HCT116 (cell line): ENCODE results near the gene CSTPP1. TPM values are rescaled to one million over a fixed set of nuclear protein-coding genes. Genes with fewer than 3 reads are reported as not detected.

Source experiments
- ATAC-seq: fragments of 200-7000 bp; cut with Tn5 transposase; 2 replicates; pipeline ENCODE4 v1.9.1; 2020; ENCODE audit warnings: mild to moderate bottlenecking, moderate library complexity
- BruUV-seq: library from RNA; stranded (reverse); fragments of 400-500 nt; replicated peaks from 2 replicates; lab custom pipeline; 2021; lab: Mats Ljungman, UMichigan
- CTCF ChIA-PET: fragments of 300-600 bp; sonication (Branson Sonifier 250); formaldehyde crosslinking; loops from one replicate; lab custom pipeline; 2021; ENCODE audit warnings: antibody characterized with exemption; lab: Charles Lee
- POLR2A ChIA-PET: fragments of 300-600, 350-600 bp; sonication (Branson Sonifier 250); formaldehyde crosslinking; loops from one replicate; lab custom pipeline; 2021; ENCODE audit warnings: antibody characterized with exemption; lab: Charles Lee
- RAD21 ChIA-PET, 2 experiments: fragments of 300-600 bp; sonication (Branson Sonifier 250); formaldehyde crosslinking; loops; one replicate each; lab custom pipeline; 2023; ENCODE audit warnings: low total read pairs in 2 of 2; ENCODE audit not compliant: uncharacterized antibody in 2 of 2, unreplicated experiment in 2 of 2, low non-redundant PET in 1 of 2; lab: Charles Lee
- DNase-seq: peaks from one replicate; pipeline ENCODE4 v3.0.0-alpha.2; 2010; ENCODE audit warnings: low read depth, low spot score
- H2AFZ ChIP-seq: fragments of 200-600 bp; shearing (Covaris generic), sonication (generic); 2 replicates; pipeline ENCODE4 v1.6.1; 2017; ENCODE audit warnings: low read depth, mixed run types, mixed read lengths, antibody characterized with exemption, low read length; ENCODE audit not compliant: poor library complexity, severe bottlenecking
- H3K27ac ChIP-seq: 2 replicates; pipeline ENCODE4 v1.5.1; 2012; ENCODE audit warnings: low read depth, low read length
- H3K27me3 ChIP-seq: fragments of 200-600 bp; sonication (generic); 2 replicates; pipeline ENCODE4 v1.6.1; 2016; ENCODE audit warnings: mixed run types, low read length, mixed read lengths; ENCODE audit not compliant: insufficient read depth
- H3K36me3 ChIP-seq, 2 experiments: fragments of 200-500 bp in 1 of 2; fragments of 200-600 bp in 1 of 2; sonication (Bioruptor generic) in 1 of 2; sonication (generic) in 1 of 2; 2 replicates each; pipeline versions ENCODE4 v1.5.1 to v1.6.1; 2014 to 2016; ENCODE audit warnings: low read length in 2 of 2, inconsistent platforms in 1 of 2, mixed read lengths in 1 of 2, mixed run types in 1 of 2; ENCODE audit not compliant: insufficient read depth in 2 of 2, control insufficient read depth in 1 of 2
- H3K4me1 ChIP-seq, 2 experiments: fragments of 200-600 bp in 1 of 2; sonication (generic) in 1 of 2; 2 replicates each; pipeline versions ENCODE4 v1.5.1 to v1.6.1; 2012 to 2017; ENCODE audit warnings: low read length in 2 of 2, inconsistent platforms in 1 of 2, mild to moderate bottlenecking in 1 of 2, mixed read lengths in 1 of 2, mixed run types in 1 of 2, moderate library complexity in 1 of 2; ENCODE audit not compliant: insufficient read depth in 2 of 2, control insufficient read depth in 1 of 2
- H3K4me2 ChIP-seq: fragments of 200-600 bp; sonication (generic); 2 replicates; pipeline ENCODE4 v1.6.1; 2017; ENCODE audit warnings: mixed run types, low read length, mixed read lengths
- H3K4me3 ChIP-seq, 2 experiments: fragments of 200-600 bp in 1 of 2; sonication (generic) in 1 of 2; replicated peaks in 1 of 2; 2 replicates each; pipeline ENCODE4 v1.5.1; 2011 to 2016; ENCODE audit warnings: low read length in 2 of 2, control low read depth in 1 of 2, low read depth in 1 of 2, mild to moderate bottlenecking in 1 of 2, mixed read lengths in 1 of 2, mixed run types in 1 of 2
- H3K79me2 ChIP-seq: fragments of 200-600 bp; sonication (generic); 2 replicates; pipeline ENCODE4 v1.6.1; 2017; ENCODE audit warnings: mild to moderate bottlenecking, mixed run types, low read length, moderate library complexity, mixed read lengths; ENCODE audit not compliant: insufficient read depth
- H3K9ac ChIP-seq: fragments of 200-600 bp; sonication (generic); 2 replicates; pipeline ENCODE4 v1.6.1; 2016; ENCODE audit warnings: low read length, mixed read lengths
- H3K9me2 ChIP-seq: fragments of 200-600 bp; sonication (generic), shearing (Covaris generic); 2 replicates; pipeline ENCODE4 v1.6.1; 2017; ENCODE audit warnings: mixed run types, mild to moderate bottlenecking, moderate library complexity; ENCODE audit not compliant: insufficient read depth
- H3K9me3 ChIP-seq, 2 experiments: fragments of 200-500 bp in 1 of 2; fragments of 200-600 bp in 1 of 2; sonication (Bioruptor generic) in 1 of 2; sonication (generic) in 1 of 2; 2 replicates each; pipeline ENCODE4 v1.6.1; 2014 to 2017; ENCODE audit warnings: low read length in 2 of 2, mixed read lengths in 2 of 2, inconsistent platforms in 1 of 2, low read depth in 1 of 2, mild to moderate bottlenecking in 1 of 2, mixed run types in 1 of 2, moderate library complexity in 1 of 2; ENCODE audit not compliant: control insufficient read depth in 1 of 2, insufficient read depth in 1 of 2
- H4K20me1 ChIP-seq: fragments of 200-600 bp; sonication (generic), shearing (Covaris generic); 2 replicates; pipeline ENCODE4 v1.6.1; 2017; ENCODE audit warnings: mixed run types, mild to moderate bottlenecking, moderate library complexity; ENCODE audit not compliant: insufficient read depth
- CBX3 ChIP-seq: IDR thresholded peaks from 2 replicates; pipeline ENCODE4 v1.6.1; 2012; ENCODE audit warnings: low read depth
- EZH2 ChIP-seq: fragments of 200-600 bp; sonication (generic); IDR thresholded peaks from 2 replicates; pipeline ENCODE4 v1.6.1; 2017; ENCODE audit warnings: antibody characterized with exemption, mixed run types
- EZH2phosphoT487 ChIP-seq: fragments of 200-600 bp; IDR thresholded peaks from 2 replicates; pipeline ENCODE4 v1.6.1; 2018; ENCODE audit warnings: antibody characterized with exemption, borderline replicate concordance
- FOSL1 ChIP-seq: IDR thresholded peaks from 2 replicates; pipeline ENCODE4 v1.6.1; 2012; ENCODE audit warnings: low read depth
- POLR2A ChIP-seq: IDR thresholded peaks from 2 replicates; pipeline ENCODE4 v1.7.0; 2011; ENCODE audit warnings: borderline replicate concordance; ENCODE audit not compliant: insufficient read depth, insufficient read length; ENCODE audit errors: extremely low read depth
- POLR2AphosphoS5 ChIP-seq: IDR thresholded peaks from 2 replicates; pipeline ENCODE4 v1.6.1; 2011; ENCODE audit warnings: mild to moderate bottlenecking, low read depth, low read length, moderate library complexity
- RAD21 ChIP-seq: IDR thresholded peaks from 2 replicates; pipeline ENCODE4 v1.6.1; 2012; ENCODE audit warnings: low read depth, mild to moderate bottlenecking
- SP1 ChIP-seq: IDR thresholded peaks from 2 replicates; pipeline ENCODE4 v1.6.1; 2012; ENCODE audit warnings: low read depth
- YY1 ChIP-seq: IDR thresholded peaks from 2 replicates; pipeline ENCODE4 v1.6.1; 2011; ENCODE audit warnings: low read length, low read depth, moderate library complexity, mild to moderate bottlenecking; ENCODE audit not compliant: insufficient replicate concordance; ENCODE audit errors: extremely low read depth
- intact Hi-C: fragments of 100-400 bp; cut with micrococcal nuclease; formaldehyde crosslinking; loops from 2 replicates; pipeline ENCODE4 v1.10.0; 2022
- total RNA-seq: library from RNA; stranded (reverse); gene quantifications from one replicate; pipeline ENCODE4 v1.2.1, GENCODE V29; 2021; ENCODE audit not compliant: unreplicated experiment
- TF ChIP-seq, protein P1 (sequence below): IDR thresholded peaks from 2 replicates; pipeline ENCODE4 v1.6.1; 2012
- TF ChIP-seq, protein P2 (sequence below), 3 experiments: fragments of 200-600 bp in 1 of 3; sonication (generic) in 1 of 3; IDR thresholded peaks in 2 of 3; conservative IDR thresholded peaks in 1 of 3; 2 replicates each; pipeline ENCODE4 v1.5.1; 2012 to 2017; ENCODE audit warnings: low read depth in 2 of 3, low read length in 2 of 3, antibody characterized with exemption in 1 of 3, borderline replicate concordance in 1 of 3, control low read depth in 1 of 3, mild to moderate bottlenecking in 1 of 3, mixed read lengths in 1 of 3, mixed run types in 1 of 3, moderate library complexity in 1 of 3; ENCODE audit not compliant: insufficient read depth in 1 of 3
- TF ChIP-seq, protein P3 (sequence below): IDR thresholded peaks from 2 replicates; pipeline ENCODE4 v1.6.1; 2012; ENCODE audit warnings: low read depth

Gene CSTPP1
- total RNA-seq, 1 experiment from 2014 or later = 24.7 TPM

DNA sequence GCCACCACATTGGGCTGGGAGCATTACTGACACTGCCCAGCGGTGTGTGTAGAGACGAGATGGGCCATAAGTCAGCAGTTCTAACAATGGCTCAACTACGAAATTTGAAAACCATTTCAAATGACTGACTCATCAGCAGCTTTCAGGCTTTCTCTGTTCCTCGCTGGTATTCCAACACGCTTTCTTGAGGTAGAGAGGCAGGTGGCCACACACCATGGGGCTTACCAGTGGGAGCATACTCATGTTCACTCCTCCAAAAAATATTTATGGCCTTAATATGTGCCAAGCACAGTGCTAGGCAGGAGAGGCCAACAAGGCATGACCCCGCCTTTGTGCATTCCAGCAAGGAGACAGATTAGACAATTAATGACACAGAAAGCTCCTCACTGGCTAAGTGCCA is 219.8 kb downstream of the CSTPP1 start:
- Histone ChIP-seq H3K9me2 (no peaks in the 10 kb centered on the region), H3K9ac (no peak overlapping the region), H3K27ac (no peak overlapping the region), H3K4me2 (no peak overlapping the region), H3K9me3 (no peaks in the 10 kb centered on the region), H3K36me3 (no peaks in the 10 kb centered on the region), H3K4me3 (no peak overlapping the region), H2AFZ (no peak overlapping the region), H4K20me1 (no peaks in the 10 kb centered on the region), H3K27me3 (no peaks in the 10 kb centered on the region), H3K79me2 (no peaks in the 10 kb centered on the region), H3K4me1 (no peaks in the 10 kb centered on the region)
- ChIA-PET CTCF (no interaction called here), POLR2A (no interaction called here), RAD21 (no interaction called here)
- TF ChIP-seq, protein P1, sequence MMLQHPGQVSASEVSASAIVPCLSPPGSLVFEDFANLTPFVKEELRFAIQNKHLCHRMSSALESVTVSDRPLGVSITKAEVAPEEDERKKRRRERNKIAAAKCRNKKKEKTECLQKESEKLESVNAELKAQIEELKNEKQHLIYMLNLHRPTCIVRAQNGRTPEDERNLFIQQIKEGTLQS = no peak
- TF ChIP-seq POLR2AphosphoS5 (no peak), POLR2A (no peak), YY1 (no peak), CBX3 (no peak), RAD21 (no peak), EZH2phosphoT487 (no peak), SP1 (no peak), EZH2 (no peak), FOSL1 (no peak)
- TF ChIP-seq, protein P2, sequence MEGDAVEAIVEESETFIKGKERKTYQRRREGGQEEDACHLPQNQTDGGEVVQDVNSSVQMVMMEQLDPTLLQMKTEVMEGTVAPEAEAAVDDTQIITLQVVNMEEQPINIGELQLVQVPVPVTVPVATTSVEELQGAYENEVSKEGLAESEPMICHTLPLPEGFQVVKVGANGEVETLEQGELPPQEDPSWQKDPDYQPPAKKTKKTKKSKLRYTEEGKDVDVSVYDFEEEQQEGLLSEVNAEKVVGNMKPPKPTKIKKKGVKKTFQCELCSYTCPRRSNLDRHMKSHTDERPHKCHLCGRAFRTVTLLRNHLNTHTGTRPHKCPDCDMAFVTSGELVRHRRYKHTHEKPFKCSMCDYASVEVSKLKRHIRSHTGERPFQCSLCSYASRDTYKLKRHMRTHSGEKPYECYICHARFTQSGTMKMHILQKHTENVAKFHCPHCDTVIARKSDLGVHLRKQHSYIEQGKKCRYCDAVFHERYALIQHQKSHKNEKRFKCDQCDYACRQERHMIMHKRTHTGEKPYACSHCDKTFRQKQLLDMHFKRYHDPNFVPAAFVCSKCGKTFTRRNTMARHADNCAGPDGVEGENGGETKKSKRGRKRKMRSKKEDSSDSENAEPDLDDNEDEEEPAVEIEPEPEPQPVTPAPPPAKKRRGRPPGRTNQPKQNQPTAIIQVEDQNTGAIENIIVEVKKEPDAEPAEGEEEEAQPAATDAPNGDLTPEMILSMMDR (IDR thresholded peaks at IDR 0.05 in 2 of 3, conservative IDR thresholded peaks at IDR 0.05 in 1 of 3; ENCODE audit: borderline replicate concordance in 1 of 3, insufficient read depth in 1 of 3, low read depth in 2 of 3, low read length in 2 of 3) = no peak
- TF ChIP-seq, protein P3, sequence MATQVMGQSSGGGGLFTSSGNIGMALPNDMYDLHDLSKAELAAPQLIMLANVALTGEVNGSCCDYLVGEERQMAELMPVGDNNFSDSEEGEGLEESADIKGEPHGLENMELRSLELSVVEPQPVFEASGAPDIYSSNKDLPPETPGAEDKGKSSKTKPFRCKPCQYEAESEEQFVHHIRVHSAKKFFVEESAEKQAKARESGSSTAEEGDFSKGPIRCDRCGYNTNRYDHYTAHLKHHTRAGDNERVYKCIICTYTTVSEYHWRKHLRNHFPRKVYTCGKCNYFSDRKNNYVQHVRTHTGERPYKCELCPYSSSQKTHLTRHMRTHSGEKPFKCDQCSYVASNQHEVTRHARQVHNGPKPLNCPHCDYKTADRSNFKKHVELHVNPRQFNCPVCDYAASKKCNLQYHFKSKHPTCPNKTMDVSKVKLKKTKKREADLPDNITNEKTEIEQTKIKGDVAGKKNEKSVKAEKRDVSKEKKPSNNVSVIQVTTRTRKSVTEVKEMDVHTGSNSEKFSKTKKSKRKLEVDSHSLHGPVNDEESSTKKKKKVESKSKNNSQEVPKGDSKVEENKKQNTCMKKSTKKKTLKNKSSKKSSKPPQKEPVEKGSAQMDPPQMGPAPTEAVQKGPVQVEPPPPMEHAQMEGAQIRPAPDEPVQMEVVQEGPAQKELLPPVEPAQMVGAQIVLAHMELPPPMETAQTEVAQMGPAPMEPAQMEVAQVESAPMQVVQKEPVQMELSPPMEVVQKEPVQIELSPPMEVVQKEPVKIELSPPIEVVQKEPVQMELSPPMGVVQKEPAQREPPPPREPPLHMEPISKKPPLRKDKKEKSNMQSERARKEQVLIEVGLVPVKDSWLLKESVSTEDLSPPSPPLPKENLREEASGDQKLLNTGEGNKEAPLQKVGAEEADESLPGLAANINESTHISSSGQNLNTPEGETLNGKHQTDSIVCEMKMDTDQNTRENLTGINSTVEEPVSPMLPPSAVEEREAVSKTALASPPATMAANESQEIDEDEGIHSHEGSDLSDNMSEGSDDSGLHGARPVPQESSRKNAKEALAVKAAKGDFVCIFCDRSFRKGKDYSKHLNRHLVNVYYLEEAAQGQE = no peak
- ATAC-seq = no peak
- DNase-seq = no peak
- intact Hi-C loops = no loop called here
- BruUV-seq = no TSS peak
